Endothelial cell of coronary artery (primary cell): ENCODE data around the gene EFCAB5. TPM values are rescaled to one million over a fixed set of nuclear protein-coding genes. Genes with fewer than 3 reads are reported as not detected.

Experiments used
- total RNA-seq: library from RNA; depleted of rRNA; stranded (reverse); fragments of >200 nt; gene quantifications from 2 replicates; pipeline ENCODE4 v1.2.3, GENCODE V29; 2014

Gene EFCAB5
- total RNA-seq, result 0.27 and 0.28 TPM in 2 replicates

GRCh38 chr17:29941334-29941733 is at the start of gene EFCAB5:
Gene EFCAB5 (plus strand): TSS chr17:29941634. CDS start chr17:29941797, 163 bp downstream.

GRCh38 chr17:29929533-29930408 is 11.7 kb upstream of the EFCAB5 start, which contains the start of gene SSH2:
Gene SSH2 (minus strand): TSS chr17:29930228. CDS start chr17:29930000, 228 bp downstream.

GRCh38 chr17:30116661-30117551 is 175.5 kb downstream of the EFCAB5 start, which contains the start of gene NSRP1:
Gene NSRP1 (plus strand): TSS chr17:30116816. CDS start chr17:30116844, 28 bp downstream.

Other genes starting within 250 kb of the EFCAB5 start
- 19.0 and 21.8 TPM in 2 replicates for gene SSH2, start 11.4 kb upstream of the EFCAB5 start, total RNA-seq
- 8.7 and 10.9 TPM in 2 replicates for gene NSRP1, start 175.2 kb downstream of the EFCAB5 start, total RNA-seq